C4-2B (cell line): ENCODE measurements around the gene CRB1.
"Not testable (repeated sequence)": the region's sequence is repeated elsewhere in the genome, so short reads cannot be mapped to it uniquely, and the experiment has no call there.

Experiments used
- H3K27ac ChIP-seq: fragments of 450-650 bp; 2 replicates; pipeline ENCODE4 v1.5.1; 2017
- CTCF ChIP-seq: fragments of 450-650 bp; conservative IDR thresholded peaks from 2 replicates; pipeline ENCODE4 v1.5.1; 2017; ENCODE audit warnings: mild to moderate bottlenecking
- ZFX ChIP-seq: fragments of 450-650 bp; IDR thresholded peaks from 2 replicates; pipeline ENCODE4 v1.6.1; 2017

CRB1 gene

DNA sequence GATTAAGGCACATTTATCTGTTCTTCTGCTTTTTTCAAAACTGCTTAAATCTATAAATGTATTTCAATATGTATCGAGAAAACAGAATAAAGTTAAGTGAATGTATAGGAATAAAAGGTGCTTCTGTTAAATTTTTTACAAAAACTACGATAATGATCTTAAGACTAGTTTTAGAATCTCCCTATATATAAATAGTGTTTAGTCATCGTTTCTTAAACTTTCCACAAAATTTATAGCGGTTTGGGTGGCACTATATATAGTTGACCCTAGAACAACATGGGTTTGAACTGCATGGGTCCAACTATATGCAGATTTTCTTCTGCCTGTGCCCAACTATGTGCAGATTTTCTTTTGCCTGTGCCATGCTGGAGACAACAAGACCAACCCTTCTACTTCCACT, 125.7 kb downstream of the CRB1 start:
- TF ChIP-seq CTCF, result no peak
- TF ChIP-seq ZFX, result no peak
- no peak overlapping the region for H3K27ac ChIP-seq

DNA sequence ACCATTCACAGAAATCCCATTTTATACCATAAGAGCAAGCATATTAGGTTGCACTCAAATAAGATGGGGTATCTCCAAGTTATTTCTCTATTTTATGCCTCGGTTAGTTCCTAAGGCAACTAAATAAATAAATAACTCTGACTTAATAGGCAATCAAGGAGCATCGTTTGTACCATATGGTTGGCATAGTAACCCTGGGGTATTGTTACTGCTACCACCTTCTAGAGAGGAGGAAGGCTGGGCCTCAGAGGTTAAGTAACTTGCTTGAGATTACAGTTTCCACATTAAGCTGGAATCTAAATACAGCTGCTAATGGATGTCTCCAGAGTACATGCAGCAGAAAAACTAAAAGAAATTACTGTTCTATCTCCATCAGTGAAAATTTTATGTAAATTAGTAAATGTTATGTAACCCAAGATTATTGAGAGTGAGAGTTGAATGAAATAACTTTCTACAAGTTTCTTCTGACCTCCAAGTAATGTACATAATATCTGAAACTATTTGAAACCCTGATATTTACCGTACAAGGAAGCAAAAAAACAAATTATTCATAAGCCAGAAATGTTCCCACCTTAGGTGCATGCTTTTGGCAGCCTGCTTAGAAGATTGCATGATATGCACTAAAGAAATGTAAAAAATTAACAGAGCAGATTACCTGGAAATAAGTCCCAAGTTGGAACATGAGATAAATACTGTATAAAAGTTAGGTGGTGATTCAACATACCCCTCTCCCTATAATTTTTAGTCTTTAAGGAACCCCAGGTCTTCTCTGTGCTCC, 127.0 kb downstream of the CRB1 start:
- H3K27ac ChIP-seq, result no peak overlapping the region
- TF ChIP-seq CTCF, result no peak
- TF ChIP-seq ZFX, result no peak

DNA sequence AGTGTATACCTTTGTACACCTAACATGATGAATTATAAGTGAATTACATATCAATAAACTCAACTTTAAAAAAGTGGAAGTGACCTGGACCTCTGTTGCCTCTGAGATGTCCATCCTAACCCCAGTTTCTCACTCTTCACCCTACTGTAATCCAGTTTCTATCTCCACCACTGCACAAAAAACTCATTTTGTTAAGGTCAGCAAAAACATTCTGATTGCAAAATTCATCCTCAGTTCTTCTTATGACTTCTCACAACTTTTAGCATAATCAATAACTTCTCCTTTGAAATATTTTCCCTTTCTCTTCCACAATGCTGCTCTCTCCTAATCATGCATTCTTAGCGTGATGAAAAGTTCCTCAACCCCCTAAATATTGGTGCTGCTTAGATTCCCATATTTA, 129.8 kb downstream of the CRB1 start:
- H3K27ac ChIP-seq, result no peak overlapping the region
- no peak for TF ChIP-seq CTCF
- TF ChIP-seq ZFX, result no peak

- H3K27ac ChIP-seq, result no peak overlapping the region
- TF ChIP-seq ZFX, result no peak
- peak; percentile 90 for TF ChIP-seq CTCF
Measured at GRCh38 chr1:197399755-197400521, 131.9 kb downstream of the CRB1 start.

DNA sequence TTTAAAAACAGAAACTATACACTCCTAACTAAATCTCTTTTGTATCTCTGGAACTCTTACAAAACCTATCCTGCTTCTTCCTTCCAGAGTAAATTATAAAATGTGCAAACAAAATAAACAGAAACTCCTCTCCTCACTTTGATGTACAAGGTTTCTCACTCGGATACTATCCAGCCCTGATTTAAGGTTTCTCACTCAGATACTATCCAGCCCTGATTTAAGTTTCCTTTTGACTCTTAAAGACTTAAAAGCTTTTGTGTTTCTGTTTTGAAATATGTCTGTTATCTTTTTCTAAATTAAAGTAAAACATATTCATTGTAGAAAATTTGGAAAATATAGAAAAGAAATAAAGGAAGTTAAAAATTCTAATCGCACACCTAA, 132.5 kb downstream of the CRB1 start:
- TF ChIP-seq CTCF (no peak), ZFX (no peak)
- H3K27ac ChIP-seq, result no peak overlapping the region

DNA sequence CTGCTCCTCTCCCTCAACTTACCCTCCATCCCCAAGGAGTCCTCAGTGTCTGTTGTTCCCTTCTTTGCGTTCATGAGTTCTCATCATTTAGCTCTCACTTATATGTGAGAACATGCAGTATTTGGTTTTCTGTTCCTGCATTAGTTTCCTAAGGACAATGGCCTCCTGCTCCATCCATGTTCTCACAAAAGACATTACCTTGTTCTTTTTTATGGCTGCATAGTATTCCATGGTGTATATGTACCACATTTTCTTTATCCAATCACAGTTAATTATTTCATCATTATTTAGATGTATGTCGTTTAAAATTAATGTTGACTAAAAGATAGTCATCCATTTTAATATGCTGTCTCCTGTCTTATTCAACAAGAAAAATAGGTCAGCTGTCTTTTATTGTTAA, 134.1 kb downstream of the CRB1 start:
- H3K27ac ChIP-seq, result no peak overlapping the region
- TF ChIP-seq ZFX (no peak), CTCF (no peak)

DNA sequence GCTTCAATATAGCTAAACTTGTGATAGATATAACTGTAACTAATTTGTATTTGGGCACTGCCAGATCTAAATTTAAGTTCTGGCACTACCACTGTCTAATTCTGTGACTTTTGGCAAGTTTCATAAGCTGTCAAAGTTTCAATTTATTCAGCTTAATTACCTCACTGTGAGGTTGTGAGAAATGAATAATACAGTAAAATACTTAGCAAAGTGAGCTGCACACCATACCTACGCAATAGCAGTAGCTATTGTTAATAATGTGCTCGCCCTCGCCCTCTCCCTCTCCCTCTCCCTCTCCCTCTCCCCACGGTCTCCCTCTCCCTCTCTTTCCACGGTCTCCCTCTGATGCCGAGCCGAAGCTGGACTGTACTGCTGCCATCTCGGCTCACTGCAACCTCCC, 136.7 kb downstream of the CRB1 start:
- H3K27ac ChIP-seq, result not testable (repeated sequence)

- H3K27ac ChIP-seq, result not testable (repeated sequence)
Measured at GRCh38 chr1:197405614-197406013, 137.6 kb downstream of the CRB1 start.
